Measurements from ENCODE around the gene CDC42BPG.

The CDC42BPG gene

DNA sequence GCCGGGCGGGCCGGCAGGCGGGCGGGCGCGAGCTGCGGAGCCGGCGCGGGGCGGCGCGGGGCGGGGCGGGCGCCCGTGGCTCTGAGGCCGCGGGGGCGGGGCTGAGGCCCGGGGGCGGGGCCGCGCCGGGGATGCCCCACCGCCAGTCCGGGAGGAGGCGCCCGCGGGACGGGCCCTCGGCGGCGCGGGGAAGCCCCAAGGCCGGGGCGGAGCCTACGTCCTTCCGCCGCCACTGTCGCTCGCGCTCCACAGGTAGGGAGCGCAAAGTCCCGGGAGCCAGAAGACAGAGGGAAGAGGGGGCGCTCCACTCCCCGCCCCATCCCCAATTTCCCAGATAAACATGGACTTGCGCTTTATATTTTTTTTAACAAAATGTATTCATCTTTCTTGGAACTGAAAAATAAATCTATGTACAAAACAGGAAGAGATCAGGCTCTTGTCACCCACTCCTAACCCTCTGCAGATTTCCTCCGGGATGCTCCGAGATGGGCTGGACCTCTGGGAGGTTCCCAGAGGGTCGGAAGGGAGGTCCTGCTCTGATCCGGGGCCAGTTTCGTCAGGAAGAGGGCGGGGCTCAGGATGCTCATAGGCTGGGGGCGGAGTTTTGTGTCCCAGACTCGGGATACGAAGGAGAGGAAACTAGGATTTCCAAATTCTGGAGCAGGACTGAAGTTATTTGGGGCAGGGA lies 41.2 kb downstream of the CDC42BPG start, which contains the start of gene MAP4K2:
Gene MAP4K2, minus strand, starts transcription at position 57 of the 688 bp plus-strand sequence. CDS start 65 bp downstream, outside the sequence.
- peak within 1 kb of the TSS; percentile 90 for H3K4me3 Mint-ChIP-seq
- H3K9me3 Mint-ChIP-seq, result no peaks in the 10 kb centered on the region
- H3K27ac Mint-ChIP-seq, result peak within 1 kb of the TSS; percentile 95 to 97
- ATAC-seq (peak; percentile 86), DNase-seq (peak; percentile 86)
- peaks cover 74% of the 10 kb centered on the region for H3K4me1 Mint-ChIP-seq
- no peaks in the 10 kb centered on the region for H3K27me3 Mint-ChIP-seq

DNA sequence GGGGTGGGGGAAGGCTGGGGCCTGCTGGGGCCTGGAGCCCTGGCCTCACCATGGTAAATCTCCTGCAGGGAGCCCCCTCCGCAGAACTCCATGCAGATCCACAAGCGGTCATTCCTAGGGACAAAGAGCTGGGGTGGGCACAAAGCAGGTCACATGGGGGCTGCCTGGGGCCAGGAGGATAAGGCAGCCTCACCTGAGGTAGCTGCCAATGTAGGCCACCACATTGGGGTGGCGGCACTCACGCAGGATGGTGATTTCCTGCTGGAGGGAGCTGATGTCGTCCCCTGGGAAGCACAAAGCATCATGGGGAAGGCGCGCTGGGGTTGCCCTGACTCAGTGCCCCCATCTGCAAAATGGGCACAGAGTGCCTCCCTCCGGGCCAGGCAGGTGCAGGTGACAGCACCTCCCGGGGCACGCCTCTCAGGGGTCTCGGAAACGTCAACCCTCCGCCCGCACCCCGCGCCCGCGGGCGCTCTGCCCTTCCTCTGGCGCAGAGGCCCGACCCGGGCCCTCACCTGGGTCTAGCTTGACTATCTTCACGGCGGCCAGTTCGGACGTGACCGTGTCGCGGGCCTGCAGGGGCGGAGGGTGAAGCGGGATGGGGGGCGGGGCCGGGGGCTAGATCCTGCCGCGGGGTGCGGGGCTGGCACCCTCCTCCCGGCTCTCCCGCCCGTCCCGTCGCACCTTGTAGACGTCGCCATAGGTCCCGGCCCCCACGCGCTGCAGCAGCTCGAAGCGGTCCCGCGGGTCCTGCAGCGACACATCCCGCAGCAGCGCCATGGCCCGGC lies 41.9 kb downstream of the CDC42BPG start:
- DNase-seq (peak in 1 of 2 donors; percentile 54), ATAC-seq (peak; percentile 59)
- Mint-ChIP-seq H3K4me1 (peaks cover 67% of the 10 kb centered on the region), H3K27me3 (no peaks in the 10 kb centered on the region), H3K9me3 (no peaks in the 10 kb centered on the region), H3K4me3 (peak overlapping the region; percentile 79 to 87), H3K27ac (peak overlapping the region; percentile 84 to 91)

DNA sequence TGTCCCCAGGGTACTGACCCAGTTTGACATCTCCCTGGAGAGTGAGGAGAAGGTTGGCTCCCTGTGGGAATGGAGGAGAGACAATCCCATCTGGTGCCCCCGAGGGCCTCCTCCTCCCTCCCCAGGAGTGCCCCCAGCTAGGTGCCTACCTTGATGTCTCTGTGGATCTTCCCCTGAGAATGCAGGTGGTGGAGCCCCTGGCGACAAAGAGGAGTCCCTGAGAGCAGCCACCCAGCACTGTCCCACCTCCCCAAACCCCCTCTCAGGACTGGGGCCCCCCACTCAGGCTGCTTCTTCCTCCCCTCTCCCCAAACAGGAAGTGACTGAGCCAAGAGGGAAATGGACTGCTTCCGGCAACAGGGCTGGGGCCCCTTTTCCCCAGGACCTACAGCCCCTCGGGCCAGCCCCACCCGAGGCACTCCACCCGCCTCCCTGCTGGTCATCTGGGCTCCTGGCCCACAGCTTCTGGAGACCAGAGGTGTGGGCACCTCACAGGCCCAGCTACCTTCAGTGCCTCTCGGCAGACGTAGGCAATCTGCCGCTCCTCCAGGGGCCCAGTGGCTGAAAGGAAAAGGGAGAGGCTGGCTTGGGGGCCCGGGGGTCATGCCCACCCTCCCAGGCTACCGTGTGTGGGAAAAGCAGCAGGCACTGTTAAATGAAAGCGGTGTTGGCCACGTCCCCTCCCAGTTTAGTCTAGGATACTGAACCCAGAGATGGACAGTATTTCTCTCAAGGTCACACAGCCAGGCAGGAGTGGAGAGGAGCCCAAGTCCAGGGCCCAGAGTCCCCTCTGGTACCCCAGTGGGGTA lies 42.7 kb downstream of the CDC42BPG start:
- Mint-ChIP-seq H3K27me3 (no peaks in the 10 kb centered on the region), H3K9me3 (no peaks in the 10 kb centered on the region), H3K4me3 (peak overlapping the region; percentile 79 to 87), H3K4me1 (peaks cover 65% of the 10 kb centered on the region), H3K27ac (peak overlapping the region; percentile 84 to 91)
- no peak for ATAC-seq
- DNase-seq, result no peak

DNA sequence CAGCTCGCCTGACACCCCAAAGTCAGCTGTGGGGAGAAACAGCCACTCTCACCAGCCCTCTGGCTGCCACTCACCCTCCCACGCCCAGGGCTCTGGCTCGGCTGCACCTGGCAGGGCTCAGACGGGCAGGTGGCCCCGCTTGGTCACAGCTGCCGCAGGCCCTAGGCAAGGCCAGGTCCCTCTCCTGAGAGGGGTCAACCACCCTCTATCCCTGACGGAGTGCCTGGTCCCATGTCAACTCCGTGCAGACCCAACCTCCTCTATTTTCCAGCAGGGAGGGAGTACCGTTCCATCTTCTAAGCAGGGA lies 43.3 kb downstream of the CDC42BPG start:
- H3K27me3 Mint-ChIP-seq, result no peaks in the 10 kb centered on the region
- H3K9me3 Mint-ChIP-seq, result no peaks in the 10 kb centered on the region
- ATAC-seq, result no peak
- H3K4me3 Mint-ChIP-seq, result peak overlapping the region; percentile 79 to 87
- peak overlapping the region; percentile 80 to 84 for H3K27ac Mint-ChIP-seq
- peaks cover 65% of the 10 kb centered on the region for H3K4me1 Mint-ChIP-seq
- no peak for DNase-seq

DNA sequence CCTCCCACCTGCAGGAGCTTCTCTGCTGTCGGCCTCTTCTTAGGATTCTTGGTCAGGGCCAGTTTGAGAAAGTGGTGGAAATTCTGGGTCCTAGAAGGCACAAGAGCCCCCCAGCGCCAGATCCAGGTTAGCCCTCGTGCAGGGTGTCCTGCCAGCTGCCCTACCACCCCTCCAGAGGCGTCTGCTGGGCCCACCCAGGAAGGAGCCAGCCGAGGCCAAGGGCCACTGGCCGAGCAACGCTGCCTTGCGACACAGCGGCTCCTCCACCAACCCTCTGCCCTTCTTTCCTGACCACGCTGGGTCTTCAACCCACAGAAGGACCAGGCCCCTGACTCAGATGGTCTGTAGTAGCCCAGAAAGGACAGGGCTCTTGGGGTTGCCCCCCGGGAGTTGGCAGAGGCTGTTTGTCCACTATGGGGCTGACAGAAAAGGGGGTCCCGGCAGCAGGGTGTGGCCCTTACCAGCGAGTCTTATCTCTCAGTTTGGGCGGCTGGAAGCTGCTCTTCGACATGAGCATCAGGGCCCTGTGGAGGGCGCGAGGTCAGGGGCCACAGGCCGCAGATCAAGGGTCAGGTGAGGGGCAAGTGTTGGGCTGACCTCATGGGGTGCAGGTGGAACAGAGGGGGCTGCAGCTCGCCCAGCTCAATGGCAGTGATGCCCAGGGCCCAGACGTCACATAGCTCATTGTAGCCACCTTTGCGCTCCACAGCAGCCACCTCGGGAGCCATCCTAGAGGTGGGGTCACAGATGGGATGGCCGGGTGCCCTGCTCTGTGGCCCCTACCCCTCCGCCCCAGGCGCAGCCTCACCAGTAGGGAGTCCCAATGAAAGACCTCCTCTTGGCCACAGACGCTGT lies 43.9 kb downstream of the CDC42BPG start:
- Mint-ChIP-seq H3K27ac (peak overlapping the region; percentile 33 to 80), H3K4me1 (peaks cover 66% of the 10 kb centered on the region)

DNA sequence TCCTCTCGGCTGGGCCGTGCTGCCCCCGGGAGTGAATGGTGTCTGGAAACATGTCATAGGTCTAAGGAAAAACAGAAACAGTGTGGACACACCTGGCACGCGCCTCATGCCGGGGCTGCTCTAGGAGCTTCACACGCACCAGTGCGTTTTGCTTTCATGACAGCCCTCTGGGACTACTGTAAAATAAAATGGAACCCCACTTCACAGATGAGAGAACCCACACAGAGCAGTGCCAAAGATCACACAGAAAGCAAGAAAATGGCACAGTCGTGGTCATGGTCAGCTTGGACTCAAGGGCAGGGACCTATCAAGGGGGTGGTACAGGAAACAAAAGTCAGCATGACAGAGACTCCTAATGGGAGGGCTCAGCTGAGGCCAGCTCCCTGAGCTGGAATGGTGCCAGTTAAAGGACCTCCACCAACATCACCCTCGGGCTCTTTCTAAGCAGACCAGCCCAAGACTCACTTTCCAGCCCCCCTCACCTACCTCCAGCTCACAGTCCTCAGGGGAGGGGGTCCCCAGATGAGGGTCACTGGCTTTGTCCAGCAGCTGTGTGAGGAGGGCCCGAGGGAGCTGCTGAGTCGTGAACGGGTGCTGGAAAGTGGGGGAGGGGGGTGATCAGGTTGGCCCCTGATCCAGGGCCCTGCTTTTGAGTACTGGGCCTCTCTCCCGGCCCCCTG lies 44.7 kb downstream of the CDC42BPG start:
- DNase-seq (no peak), ATAC-seq (no peak)
- Mint-ChIP-seq H3K27me3 (no peaks in the 10 kb centered on the region), H3K9me3 (no peaks in the 10 kb centered on the region), H3K4me1 (peaks cover 72% of the 10 kb centered on the region), H3K27ac (peak overlapping the region in 1 of 2 donors; percentile 52), H3K4me3 (no peak overlapping the region)

More for the DNA sequence above, 43.9 kb downstream of the CDC42BPG start:
- no peak for ATAC-seq
- no peaks in the 10 kb centered on the region for H3K9me3 Mint-ChIP-seq
- no peaks in the 10 kb centered on the region for H3K27me3 Mint-ChIP-seq
- DNase-seq, result no peak
- peak overlapping the region in 1 of 2 donors; percentile 87 for H3K4me3 Mint-ChIP-seq

DNA sequence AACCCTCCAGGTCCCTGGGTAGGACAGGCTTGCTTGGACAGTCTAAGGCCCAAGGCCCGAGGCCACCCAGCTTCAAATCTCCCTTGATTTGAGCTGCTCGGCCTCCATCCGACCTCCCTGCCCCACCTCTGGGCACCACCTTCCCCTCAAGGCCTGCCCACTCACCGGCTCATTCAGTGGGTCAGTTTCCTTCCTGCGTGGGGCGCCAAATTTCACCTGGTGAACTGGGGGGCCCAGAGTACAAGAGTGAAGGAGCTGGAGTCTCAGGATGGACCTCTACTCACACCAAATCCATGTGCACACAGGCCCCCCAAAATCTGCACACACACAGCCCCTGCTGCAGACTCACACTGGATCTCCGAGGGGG lies 45.2 kb downstream of the CDC42BPG start:
- no peaks in the 10 kb centered on the region for H3K9me3 Mint-ChIP-seq
- ATAC-seq (no peak), DNase-seq (no peak)
- H3K4me1 Mint-ChIP-seq, result peaks cover 75% of the 10 kb centered on the region
- no peak overlapping the region for H3K27ac Mint-ChIP-seq
- H3K27me3 Mint-ChIP-seq, result no peaks in the 10 kb centered on the region
- no peak overlapping the region for H3K4me3 Mint-ChIP-seq

DNA sequence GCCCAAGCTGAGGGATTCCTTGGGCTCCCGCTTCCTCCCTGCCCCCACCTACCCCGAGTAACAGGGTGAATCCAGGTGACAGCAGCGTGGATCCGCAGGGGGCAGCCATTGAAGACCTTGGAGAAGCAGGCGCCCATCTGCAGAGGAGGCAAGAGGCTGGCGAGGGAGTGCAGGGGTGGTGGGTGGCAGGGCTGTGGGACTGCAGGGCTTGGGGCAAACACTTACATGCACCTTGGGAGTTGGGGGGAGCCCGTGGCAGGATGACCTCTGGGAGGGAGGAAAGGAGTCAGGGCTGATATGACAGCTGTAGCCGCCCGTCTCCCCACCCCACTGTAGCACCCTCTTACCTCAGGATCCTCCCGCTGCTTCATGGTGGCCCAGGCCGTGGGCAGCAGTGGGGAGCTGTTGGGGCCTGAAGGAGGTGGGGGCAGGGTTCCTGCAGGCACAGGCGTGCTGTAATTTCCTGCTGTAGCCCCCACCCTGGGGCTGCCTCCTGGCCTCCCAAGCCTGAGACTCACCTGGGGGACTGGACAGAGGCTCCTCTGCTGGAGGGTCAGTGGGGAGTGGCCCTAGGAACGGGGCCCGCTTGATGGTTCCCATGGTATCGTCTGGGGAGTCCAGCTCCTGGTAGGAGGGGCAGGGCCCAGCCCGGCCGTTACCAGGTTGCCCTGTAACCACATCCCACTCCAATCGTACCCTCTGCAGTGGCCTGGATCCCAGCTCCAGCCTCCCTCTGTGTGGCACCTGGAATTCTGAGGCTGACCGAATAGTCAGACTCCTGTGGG lies 47.5 kb downstream of the CDC42BPG start:
- ATAC-seq, result no peak
- Mint-ChIP-seq H3K4me1 (peaks cover 77% of the 10 kb centered on the region), H3K9me3 (no peaks in the 10 kb centered on the region), H3K27ac (peak overlapping the region in 1 of 2 donors; percentile 82), H3K27me3 (no peaks in the 10 kb centered on the region), H3K4me3 (no peak overlapping the region)
- no peak for DNase-seq

DNA sequence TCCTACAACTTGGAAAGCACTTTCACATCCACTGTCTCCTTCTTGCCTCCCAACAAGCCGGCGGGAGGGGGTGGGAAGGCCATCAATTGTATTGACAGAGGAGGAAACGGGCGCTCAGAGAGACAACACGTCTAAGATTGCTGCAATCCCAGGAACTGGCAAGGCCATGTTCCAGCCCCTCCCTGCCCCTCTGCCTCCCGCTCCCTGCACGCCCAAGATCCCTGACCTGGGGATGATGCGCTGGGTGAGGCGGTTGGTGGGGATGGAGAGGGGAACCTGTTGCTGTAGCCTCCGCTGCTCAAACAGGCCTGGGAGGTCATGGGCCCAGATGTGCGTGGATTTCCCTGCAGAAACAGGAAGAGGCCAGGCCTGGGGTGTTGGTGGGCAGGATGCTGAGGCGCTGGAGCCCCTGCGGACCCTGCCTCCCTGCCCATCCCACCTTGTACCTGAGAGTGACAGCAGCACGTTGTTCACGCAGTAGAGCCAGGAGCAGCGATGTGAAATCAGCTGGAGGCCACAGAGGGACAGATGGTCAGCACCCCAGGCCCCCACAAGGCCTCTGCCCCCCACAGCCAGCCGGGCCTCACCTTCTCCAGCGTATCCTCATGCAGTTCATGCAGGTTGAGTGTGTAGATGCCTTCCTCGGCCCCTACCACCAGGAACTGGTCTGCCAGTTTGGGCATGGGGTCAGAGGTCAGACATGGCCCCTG lies 48.3 kb downstream of the CDC42BPG start:
- Mint-ChIP-seq H3K27ac (peak overlapping the region in 1 of 2 donors; percentile 82), H3K4me1 (peaks cover 69% of the 10 kb centered on the region)

DNA sequence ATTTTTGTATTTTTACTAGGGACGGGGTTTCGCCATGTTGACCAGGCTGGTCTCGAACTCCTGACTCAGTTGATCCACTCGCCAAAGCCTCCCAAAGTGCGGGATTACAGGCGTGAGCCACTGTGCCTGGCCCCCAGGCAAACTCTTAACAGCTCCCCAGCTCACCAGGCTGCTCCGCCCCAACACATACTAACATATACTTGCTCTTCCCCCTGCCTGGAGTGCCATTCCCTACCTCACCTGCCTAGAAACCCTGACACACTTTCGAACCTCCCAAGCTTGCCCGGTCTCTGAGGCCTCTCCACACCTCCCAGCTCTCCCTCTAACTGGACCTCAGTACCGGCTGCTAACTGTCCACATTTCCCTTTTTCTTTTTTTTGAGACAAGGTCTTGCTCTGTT lies 49.9 kb downstream of the CDC42BPG start:
- ATAC-seq (no peak), DNase-seq (no peak)
- Mint-ChIP-seq H3K4me1 (peaks cover 56% of the 10 kb centered on the region), H3K9me3 (no peaks in the 10 kb centered on the region), H3K27ac (peak overlapping the region; percentile 4 to 89), H3K27me3 (no peaks in the 10 kb centered on the region), H3K4me3 (no peak overlapping the region)

More for the DNA sequence above, 48.3 kb downstream of the CDC42BPG start:
- ATAC-seq (no peak), DNase-seq (no peak)
- H3K9me3 Mint-ChIP-seq, result no peaks in the 10 kb centered on the region
- no peak overlapping the region for H3K4me3 Mint-ChIP-seq
- H3K27me3 Mint-ChIP-seq, result no peaks in the 10 kb centered on the region

DNA sequence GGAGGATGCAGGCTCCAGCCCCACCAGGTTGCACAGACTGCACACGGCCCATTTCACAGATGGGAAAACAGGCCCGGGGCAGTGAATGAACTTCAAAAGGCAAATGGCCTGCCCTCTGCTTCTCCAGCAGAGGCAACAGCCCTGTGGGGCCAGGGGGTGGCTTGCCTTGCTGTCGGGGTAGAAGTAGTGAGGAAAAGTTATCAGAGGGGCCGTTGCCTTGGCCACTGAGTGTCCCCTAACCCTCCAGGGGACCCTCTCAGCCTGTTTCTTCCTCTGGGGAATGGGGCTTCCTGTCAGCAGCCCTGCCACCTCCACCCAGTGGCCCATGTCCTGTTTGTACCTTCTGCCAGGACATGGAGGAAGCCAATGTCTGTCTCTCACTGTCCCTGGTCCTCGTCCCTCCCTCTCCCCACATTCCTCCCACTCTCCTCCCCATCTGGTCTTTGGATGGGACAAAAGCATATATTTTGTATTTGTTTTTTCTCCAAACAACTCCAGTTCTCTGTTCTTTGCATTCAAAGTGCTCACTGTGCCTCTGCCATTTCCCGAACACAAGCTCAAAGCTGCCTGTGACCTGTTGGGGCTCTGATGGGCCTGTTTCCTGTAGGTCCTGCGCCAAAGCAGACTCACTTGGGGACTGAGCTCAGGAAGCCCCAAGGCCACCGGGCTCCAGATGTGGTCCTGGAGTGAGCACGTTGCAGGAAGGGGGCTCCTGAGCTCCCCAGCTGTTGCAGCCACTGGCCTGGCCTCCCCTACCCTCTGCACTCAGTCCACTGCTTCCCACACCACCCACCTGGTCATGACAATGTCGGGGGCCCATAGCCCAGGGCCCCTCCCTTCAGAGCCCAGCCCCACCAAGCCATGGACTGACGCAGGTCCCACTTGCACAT lies 50.9 kb downstream of the CDC42BPG start:
- peaks cover 47% of the 10 kb centered on the region for H3K4me1 Mint-ChIP-seq
- peak overlapping the region; percentile 86 to 90 for H3K27ac Mint-ChIP-seq
- ATAC-seq, result peak; percentile 8

DNA sequence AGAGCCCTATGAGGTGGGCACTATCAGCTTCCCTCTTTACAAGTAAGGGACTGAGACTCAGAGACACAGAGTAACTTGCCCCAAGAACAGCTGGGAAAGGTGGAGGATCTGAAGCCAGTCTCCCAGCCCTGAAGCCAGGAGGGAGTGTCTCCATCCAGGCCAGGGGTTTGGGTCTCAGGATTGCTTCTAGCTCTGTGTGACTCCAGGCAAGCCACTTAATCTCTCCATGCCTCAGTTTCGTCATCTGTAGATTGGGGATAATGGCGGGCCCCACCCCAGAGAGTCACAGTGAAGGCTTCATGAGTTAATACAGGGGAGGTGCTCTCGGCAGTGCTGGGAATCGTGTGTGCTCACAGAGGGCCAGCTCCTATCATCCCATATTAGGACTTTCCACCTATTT lies 52.0 kb downstream of the CDC42BPG start:
- Mint-ChIP-seq H3K9me3 (no peaks in the 10 kb centered on the region), H3K27me3 (no peaks in the 10 kb centered on the region), H3K4me1 (peaks cover 50% of the 10 kb centered on the region), H3K27ac (peak overlapping the region in 1 of 2 donors; percentile 50), H3K4me3 (no peak overlapping the region)
- ATAC-seq (no peak), DNase-seq (no peak)

More for the DNA sequence above, 50.9 kb downstream of the CDC42BPG start:
- Mint-ChIP-seq H3K9me3 (no peaks in the 10 kb centered on the region), H3K27me3 (no peaks in the 10 kb centered on the region), H3K4me3 (peak overlapping the region in 1 of 2 donors; percentile 21)
- no peak for DNase-seq

All from stimulated activated naive CD8-positive, alpha-beta T cell treated with anti-CD3 and anti-CD28 coated beads, Interleukin-15, amount 100 ng/mL, for 72 hours (primary cell).